GM21529 (cell line): ENCODE measurements around the gene KLHL2.
A peak's percentile ranks its signal among the peaks of the same experiment; 100 is the strongest.
"Not testable (repeated sequence)": the region's sequence is repeated elsewhere in the genome, so short reads cannot be mapped to it uniquely, and the experiment has no call there.

ENCODE experiments used
- ATAC-seq: cut with Tn5 transposase; IDR thresholded peaks from one replicate; pipeline ENCODE4 v1.9.1; 2021; ENCODE audit not compliant: unreplicated experiment

The KLHL2 gene

DNA sequence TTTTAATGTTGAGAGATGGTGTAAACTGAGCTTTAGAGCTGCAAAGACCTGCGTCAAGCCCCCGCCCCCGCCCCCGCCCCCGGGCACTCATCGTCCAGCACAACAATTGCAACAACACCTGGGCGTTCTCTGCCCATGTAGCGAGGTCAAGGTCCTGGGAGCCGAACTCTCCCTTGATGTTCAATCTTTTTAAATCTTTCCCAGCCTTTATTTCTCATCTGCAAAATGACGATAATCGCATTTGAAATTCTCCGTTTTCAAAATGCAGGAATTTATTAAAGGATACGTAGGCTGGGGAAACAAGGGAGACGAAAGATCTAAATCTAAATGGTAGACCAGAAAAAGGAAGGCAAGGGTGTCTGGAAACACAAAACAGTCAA, 119.5 kb downstream of the KLHL2 start:
- peak; percentile 21 for ATAC-seq

GRCh38 chr4:165327211-165328100, 120.1 kb downstream of the KLHL2 start, which contains the start of gene MSMO1:
Gene MSMO1 (plus strand): TSS chr4:165327669. CDS start chr4:165333371, 5,702 bp downstream.
- ATAC-seq = peak; percentile 96

DNA sequence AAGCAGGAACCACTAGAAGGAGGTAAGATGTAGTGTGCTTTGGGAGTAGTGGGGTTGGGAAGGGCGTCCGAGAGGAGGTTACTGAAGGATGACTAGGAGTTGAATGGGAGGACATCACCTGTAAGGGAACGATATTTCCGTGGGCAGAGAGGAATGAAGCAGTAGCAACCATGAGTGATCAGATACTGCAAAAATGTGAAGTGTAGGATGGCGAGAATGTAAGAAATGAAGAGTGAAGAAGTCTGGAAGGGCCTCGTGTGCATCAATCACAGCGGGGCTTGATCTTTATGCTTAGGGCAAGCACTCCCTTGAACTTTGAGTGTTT, 120.7 kb downstream of the KLHL2 start:
- no peak for ATAC-seq

DNA sequence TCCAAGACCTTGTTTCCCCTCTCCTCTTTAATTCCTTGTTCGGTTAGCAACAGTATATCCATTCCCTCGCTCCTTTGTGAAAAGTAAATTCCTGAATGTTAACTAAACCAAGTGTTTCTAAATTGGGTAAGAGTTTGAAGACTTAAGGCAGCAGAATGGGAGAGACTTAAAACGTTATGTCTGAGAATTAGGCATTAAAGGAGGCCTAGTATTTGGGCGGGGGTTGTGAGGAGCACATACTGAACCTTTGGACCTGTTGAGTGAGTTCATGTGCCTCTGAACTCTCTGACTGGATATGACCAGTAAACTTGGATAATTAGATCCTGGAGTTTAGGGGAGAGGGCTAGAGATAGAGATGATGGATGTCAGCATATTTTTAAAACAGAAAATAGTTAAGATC, 121.3 kb downstream of the KLHL2 start:
- no peak for ATAC-seq

DNA sequence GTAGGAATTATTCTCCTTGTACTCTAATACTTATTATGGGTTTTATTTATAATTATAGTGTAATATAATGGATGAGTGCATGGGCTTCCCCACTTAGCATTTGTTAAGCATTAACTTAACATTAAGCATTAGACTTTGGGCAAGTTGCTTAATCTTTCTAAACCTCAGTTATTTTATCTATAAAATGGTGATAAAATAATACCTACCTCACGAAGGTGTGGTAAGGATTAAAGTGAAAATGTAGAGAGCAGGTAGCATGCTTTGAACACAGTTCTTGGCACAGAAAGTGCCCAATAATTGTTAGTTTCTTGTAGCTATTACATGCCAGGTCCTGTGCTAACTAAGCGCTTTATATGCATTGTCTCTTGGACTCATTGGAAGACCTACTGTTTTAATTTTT, 122.7 kb downstream of the KLHL2 start:
- no peak for ATAC-seq

- ATAC-seq = no peak
Measured at GRCh38 chr4:165330666-165331065, 123.3 kb downstream of the KLHL2 start.

GRCh38 chr4:165331359-165331758, 124.0 kb downstream of the KLHL2 start:
- ATAC-seq = no peak

- no peak for ATAC-seq
Measured at GRCh38 chr4:165331823-165332222, 124.5 kb downstream of the KLHL2 start.

DNA sequence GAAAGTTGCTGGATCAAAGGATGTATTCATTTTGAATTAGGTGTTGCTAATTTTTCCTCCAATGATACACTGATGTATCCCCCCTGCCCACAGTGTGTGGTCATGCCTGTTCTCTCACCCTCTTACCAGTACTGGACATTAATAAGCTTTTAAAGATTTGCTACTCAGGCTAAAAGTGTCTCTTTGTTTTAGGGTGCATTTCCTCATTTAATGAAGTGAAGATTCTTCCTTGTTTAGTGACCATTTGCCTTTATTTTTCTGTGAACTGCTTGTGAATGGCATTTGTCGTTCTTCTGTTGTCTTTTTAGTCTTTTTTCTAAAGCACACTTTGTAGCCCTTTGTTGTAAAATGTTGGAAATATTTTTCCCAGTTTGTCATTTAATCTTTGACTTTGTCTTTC, 125.1 kb downstream of the KLHL2 start:
- no peak for ATAC-seq

- no peak for ATAC-seq
Measured at GRCh38 chr4:165335163-165335703, 127.9 kb downstream of the KLHL2 start.

GRCh38 chr4:165336743-165337142, 129.4 kb downstream of the KLHL2 start:
- no peak for ATAC-seq

DNA sequence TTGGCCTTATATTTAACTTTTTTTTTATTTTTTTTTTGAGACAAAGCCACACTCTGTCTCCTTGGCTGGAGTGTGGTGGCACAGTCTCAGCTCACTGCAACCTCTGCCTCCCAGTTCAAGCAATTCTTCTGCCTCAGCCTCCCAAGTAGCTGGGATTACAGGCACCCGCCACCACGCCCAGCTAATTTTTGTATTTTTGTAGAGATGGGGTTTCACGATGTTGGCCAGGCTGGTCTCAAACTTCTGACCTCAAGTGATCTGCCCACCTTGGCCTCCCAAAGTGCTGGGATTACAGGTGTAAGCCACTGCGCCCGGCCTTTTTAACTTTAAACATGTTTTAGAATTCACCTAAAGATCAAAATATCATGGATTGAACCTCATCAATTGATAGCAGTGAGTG, 135.0 kb downstream of the KLHL2 start:
- not testable (repeated sequence) for ATAC-seq

DNA sequence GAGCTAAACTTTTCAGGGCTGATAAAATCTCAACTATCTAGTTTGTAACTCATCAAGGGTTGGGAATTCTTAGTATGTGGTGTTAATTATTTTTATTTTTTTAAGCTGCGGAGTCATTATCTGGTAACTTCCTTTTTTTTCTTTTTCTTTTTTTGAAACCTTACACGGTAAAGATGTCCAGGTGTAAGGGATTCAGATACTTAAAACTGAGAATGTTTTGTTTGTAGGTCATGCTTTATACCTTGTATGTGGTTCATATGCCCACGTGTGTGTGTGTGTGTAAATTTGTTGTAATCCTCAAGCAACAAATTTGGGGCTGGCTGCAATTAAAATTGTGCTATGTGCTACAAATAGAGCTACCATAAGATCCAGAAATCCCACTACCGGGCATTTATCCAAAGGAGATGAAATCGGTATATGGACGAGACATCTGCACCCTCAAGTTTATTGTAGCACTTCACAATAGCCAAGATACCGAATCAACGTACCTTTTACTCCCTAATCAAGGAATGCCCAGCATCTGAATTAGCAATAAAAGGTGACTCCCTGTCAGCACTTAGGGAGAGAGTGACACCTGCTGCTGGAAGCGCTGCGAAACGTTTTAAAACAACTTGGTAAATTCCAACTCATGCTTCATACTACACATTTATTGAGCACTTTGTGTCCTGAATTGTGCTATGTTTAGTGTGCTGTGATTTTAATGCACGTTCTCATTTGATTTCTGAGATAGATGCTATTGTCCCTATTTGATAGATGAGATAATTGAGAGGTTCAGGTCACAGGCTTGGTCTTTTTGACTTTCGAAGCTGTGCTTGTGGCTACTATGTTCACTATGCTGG, 136.2 kb downstream of the KLHL2 start:
- no peak for ATAC-seq

GRCh38 chr4:165345666-165346417, 138.5 kb downstream of the KLHL2 start:
- no peak for ATAC-seq

DNA sequence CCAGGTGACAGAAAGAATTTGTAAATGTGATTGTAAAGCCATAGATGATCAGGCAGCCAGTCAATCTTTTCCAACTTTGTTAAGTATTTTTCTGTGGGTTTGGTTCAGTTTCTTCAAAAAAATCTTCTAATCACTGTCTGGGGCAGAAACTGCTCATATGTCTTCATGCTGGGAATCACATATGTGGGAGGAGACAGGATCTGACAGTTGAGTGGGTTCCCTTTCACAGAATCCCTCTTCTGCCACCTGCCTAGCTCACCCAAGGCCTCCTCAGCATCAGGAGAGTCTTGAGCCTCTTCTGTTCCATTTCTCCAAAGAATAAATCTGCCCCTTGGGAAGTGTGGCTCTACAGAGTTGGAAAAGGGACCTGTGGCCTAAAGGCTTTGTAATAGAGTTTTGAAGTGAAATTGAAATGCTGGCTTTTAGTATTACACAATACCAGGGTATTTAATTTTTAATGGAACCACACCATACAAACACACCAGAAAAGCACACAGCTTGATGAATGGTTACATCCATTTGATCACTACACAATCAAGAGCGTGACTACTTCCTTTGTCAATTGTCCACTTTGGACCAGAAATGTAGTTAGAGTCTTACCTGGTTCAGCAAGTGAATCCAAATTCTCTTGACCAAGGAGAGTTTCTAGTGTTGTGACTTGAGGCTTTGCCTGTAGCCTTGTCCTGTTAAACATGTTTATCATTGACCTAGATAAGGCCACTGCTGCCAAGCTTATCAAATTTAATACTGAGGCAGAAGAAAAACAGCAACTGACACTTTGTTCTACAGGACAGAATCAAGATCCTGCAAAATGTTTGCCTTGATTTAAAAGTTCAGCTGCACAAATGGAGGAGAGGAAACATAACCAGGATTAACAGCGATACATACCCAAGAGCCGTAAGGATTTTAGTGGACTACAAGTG, 140.5 kb downstream of the KLHL2 start:
- ATAC-seq = no peak

DNA sequence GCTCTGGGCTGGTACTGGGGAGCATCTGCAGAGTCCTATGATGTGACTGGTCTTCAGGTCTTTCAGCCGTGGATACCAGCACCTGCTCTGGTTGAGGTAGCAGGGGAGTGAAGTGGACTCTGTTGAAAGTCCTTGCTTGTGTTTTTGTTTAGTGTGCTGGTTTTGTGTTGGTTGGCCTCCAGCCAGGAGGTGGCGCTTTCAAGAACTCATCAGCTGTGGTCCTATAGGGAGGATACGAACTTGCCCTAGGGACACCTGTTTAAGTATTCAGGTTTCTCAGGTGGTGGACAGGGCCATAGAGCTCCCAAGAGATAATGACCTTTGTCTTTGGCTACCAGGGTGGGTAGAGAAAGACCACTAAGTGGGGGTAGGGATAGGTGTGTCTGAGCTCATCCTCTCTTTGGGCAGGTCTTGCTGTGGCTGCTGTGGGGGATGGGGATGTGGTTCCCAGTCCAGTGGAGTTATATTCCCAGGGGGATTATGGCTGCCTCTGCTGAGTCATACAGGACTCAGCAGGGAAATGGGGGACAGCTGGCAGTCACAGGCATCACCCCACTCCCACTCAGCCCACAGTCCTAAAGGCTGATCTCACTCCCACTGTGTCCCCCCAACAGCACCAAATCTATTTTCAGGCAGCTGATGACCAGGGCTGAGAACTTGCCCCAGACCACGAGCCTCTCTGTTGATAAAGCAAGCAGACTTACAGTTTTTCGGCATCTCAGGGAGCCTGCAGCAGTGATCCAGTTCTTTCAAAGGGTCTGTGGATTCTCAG, 144.2 kb downstream of the KLHL2 start:
- no peak for ATAC-seq

GRCh38 chr4:165355900-165356300, 148.5 kb downstream of the KLHL2 start:
- ATAC-seq = peak; percentile 61

DNA sequence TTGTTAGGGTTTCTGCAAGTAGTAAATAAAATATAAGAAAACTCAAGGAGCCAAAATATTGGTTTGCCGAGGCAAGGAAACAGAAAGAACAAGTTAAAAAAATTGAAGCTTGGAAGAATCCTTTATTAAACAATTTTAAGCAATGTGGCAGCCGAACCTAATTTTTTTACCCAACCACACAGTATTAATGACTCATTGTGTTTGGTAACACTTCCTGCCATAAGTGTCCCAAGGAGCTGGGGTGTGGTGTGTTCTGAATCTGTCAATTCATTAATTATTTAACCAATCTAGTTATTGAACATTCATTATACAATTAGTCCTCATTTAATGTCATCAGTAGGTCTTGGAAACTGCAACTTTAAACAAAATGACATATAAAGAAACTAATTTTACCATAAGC, 152.1 kb downstream of the KLHL2 start:
- ATAC-seq = no peak

DNA sequence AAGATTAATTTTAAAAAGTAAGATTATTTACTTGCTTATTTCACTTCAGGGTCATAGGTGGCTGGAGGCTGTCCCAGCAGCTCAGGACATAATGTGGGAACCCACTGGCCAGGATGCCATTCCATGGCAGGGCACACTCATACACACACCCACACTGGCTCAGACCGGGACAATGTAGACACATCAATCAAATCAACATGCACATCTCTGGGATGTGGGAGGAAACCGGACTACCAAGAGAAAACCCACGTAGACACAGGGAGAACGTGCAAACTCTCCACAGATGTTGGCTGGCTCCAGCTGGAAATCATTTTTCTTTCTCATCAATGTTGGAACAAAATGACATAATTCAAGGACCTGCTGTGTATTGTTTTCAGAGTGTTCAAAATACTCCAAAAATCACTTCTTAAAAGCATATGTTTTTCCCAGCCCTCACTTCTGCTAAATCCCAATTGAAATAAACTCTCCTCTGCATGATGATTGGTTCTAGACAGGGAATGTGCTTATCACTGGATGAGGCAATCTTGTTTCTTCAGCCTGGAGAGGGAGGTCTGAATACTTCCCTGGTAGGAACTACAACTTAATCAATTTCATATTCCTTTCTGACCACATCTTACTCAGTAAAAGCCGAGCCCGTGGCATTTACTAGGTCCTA, 152.8 kb downstream of the KLHL2 start:
- ATAC-seq = no peak
